Measurements from ENCODE around the gene MFAP3. TPM values are rescaled to one million over a fixed set of nuclear protein-coding genes. Genes with fewer than 3 reads are reported as not detected.

Gene MFAP3
- total and polyA plus RNA-seq, 2 donors (not counting 1 experiment from before 2014, with no cell fraction given), result 4.8 to 27.1 TPM

GRCh38 chr5:154072414-154073171, 33.8 kb downstream of the MFAP3 start:
- H3K4me1 ChIP-seq (ENCODE audit: control insufficient read depth in 2 of 2, insufficient read depth in 2 of 2, low read length in 2 of 2), result peaks cover 2 to 3% of the 10 kb centered on the region in 2 donors
- H3K4me3 ChIP-seq (ENCODE audit: control extremely low read depth in 1 of 5, extremely low read depth in 1 of 5, insufficient read depth in 1 of 5, low read depth in 2 of 5, low read length in 4 of 5), result no peak overlapping the region
- H3K27ac ChIP-seq (ENCODE audit: low read length in 2 of 2), result no peak overlapping the region
- 29% methylated on average over 9 of the region's 18 CpGs for WGBS (ENCODE audit: insufficient coverage)
- ChIA-PET CTCF (interaction anchor here (0.5 to 13.0 kb wide), 58 partner anchors 10 to 1970 kb away, joined by 3 to 295 read pairs (median 4); partner anchors contain the start of gene GALNT10), POLR2A (interaction anchor here (0.9 to 1.5 kb wide), 2 partner anchors 117 to 332 kb away, joined by 3 read pairs; no protein-coding TSS in a partner anchor)
- no peak overlapping the region for H3K9ac ChIP-seq (ENCODE audit: low read length)
- H4K20me1 ChIP-seq (ENCODE audit: control insufficient read depth, insufficient read depth, low read length, poor library complexity, severe bottlenecking), result no peaks in the 10 kb centered on the region
- H2AFZ ChIP-seq (ENCODE audit: insufficient read depth, low read depth, low read length, poor library complexity, severe bottlenecking), result peak overlapping the region; percentile 51
- no peak overlapping the region for H3K27ac Mint-ChIP-seq
- H3K9me3 ChIP-seq (ENCODE audit: control extremely low read depth in 1 of 3, control insufficient read depth in 2 of 3, insufficient read depth in 1 of 3, low read length in 2 of 3), result no peaks in the 10 kb centered on the region
- H3K27me3 Mint-ChIP-seq, result peaks cover 44% of the 10 kb centered on the region
- H3K36me3 ChIP-seq (replicated peaks in 1 of 2; ENCODE audit: control extremely low read depth in 1 of 2, control insufficient read depth in 1 of 2, extremely low read depth in 1 of 2, insufficient read depth in 2 of 2, low read length in 1 of 2), result no peaks in the 10 kb centered on the region
- ATAC-seq (ENCODE audit: low read depth), result peak; percentile 98
- H3K4me1 Mint-ChIP-seq, result peaks cover 3% of the 10 kb centered on the region
- intact Hi-C loops (cut with micrococcal nuclease), result loop anchor here (1.0 kb wide), 4 partner anchors 108 to 568 kb away; no protein-coding TSS in a partner anchor
- H3K4me2 ChIP-seq (replicated peaks; ENCODE audit: low read depth, low read length, poor library complexity, severe bottlenecking), result peak overlapping the region; percentile 6
- peak; percentile 84 for DNase-seq
- no peaks in the 10 kb centered on the region for H3K79me2 ChIP-seq (ENCODE audit: control insufficient read depth, insufficient read depth, low read length)
- TF ChIP-seq CTCF (IDR thresholded peaks at IDR 0.05) (peak; percentile 98), EZH2 (IDR thresholded peaks at IDR 0.05; ENCODE audit: borderline replicate concordance, insufficient read depth, low read depth, low read length, poor library complexity, severe bottlenecking) (no peak)
- no peaks in the 10 kb centered on the region for H3K27me3 ChIP-seq (replicated peaks in 1 of 4; ENCODE audit: control extremely low read depth in 1 of 4, control insufficient read depth in 3 of 4, insufficient read depth in 4 of 4, low read length in 3 of 4)
- no peak overlapping the region for H3K4me3 Mint-ChIP-seq
- no peaks in the 10 kb centered on the region for H3K9me3 Mint-ChIP-seq (ENCODE audit: insufficient read depth)
